ENCODE results near the gene PYGB. TPM values are rescaled to one million over a fixed set of nuclear protein-coding genes. Genes with fewer than 3 reads are reported as not detected.

The PYGB gene
- total and polyA plus RNA-seq, 4 donors, result 30.3 to 90.3 (median 47.3) TPM

- Histone ChIP-seq H3K9ac (ENCODE audit: insufficient read depth in 1 of 2, low read length in 2 of 2) (no peak overlapping the region), H3K27ac (ENCODE audit: low read depth in 1 of 2, low read length in 1 of 2) (peak overlapping the region in 1 of 2 donors; percentile 78), H3K4me3 (no peak overlapping the region), H3K9me3 (ENCODE audit: control insufficient read depth in 4 of 4, insufficient read depth in 3 of 4, low read length in 3 of 4) (no peaks in the 10 kb centered on the region), H3K27me3 (ENCODE audit: control insufficient read depth in 3 of 3, insufficient read depth in 3 of 3, low read length in 2 of 3) (no peaks in the 10 kb centered on the region), H3K36me3 (ENCODE audit: control insufficient read depth in 4 of 4, insufficient read depth in 4 of 4, low read length in 4 of 4) (peaks cover 0 to 60% (median 15%) of the 10 kb centered on the region in 4 donors), H3K4me1 (ENCODE audit: control insufficient read depth in 5 of 5, insufficient read depth in 5 of 5, low read length in 5 of 5) (no peaks in the 10 kb centered on the region)
- 91 to 95% methylated on average over 19 of the region's 19 CpGs for WGBS, 2 donors
- ATAC-seq (ENCODE audit: insufficient read depth, low FRiP score), result no peak
- TF ChIP-seq CTCF (IDR thresholded peaks at IDR 0.05; ENCODE audit: control extremely low read depth, extremely low read depth), result no peak
- DNase-seq, result peak in 1 of 3 donors; percentile 3
Observed at GRCh38 chr20:25272223-25273000, 24.5 kb downstream of the PYGB start.

GRCh38 chr20:25273046-25273445 lies 25.2 kb downstream of the PYGB start:
- Histone ChIP-seq H3K4me1 (ENCODE audit: control insufficient read depth in 5 of 5, insufficient read depth in 5 of 5, low read length in 5 of 5) (no peaks in the 10 kb centered on the region), H3K27ac (ENCODE audit: low read depth in 1 of 2, low read length in 1 of 2) (peak overlapping the region in 1 of 2 donors; percentile 78), H3K4me3 (no peak overlapping the region), H3K27me3 (ENCODE audit: control insufficient read depth in 3 of 3, insufficient read depth in 3 of 3, low read length in 2 of 3) (no peaks in the 10 kb centered on the region), H3K9me3 (ENCODE audit: control insufficient read depth in 4 of 4, insufficient read depth in 3 of 4, low read length in 3 of 4) (no peaks in the 10 kb centered on the region), H3K9ac (ENCODE audit: insufficient read depth in 1 of 2, low read length in 2 of 2) (no peak overlapping the region), H3K36me3 (ENCODE audit: control insufficient read depth in 4 of 4, insufficient read depth in 4 of 4, low read length in 4 of 4) (peaks cover 0 to 66% (median 16%) of the 10 kb centered on the region in 4 donors)
- 95% methylated on average over 10 of the region's 10 CpGs for WGBS, 2 donors
- ATAC-seq (ENCODE audit: insufficient read depth, low FRiP score) (no peak), DNase-seq (peak in 1 of 3 donors; percentile 7)
- no peak for TF ChIP-seq CTCF (IDR thresholded peaks at IDR 0.05; ENCODE audit: control extremely low read depth, extremely low read depth)

GRCh38 chr20:25273541-25274358 lies 25.9 kb downstream of the PYGB start:
- Histone ChIP-seq H3K9ac (ENCODE audit: insufficient read depth in 1 of 2, low read length in 2 of 2) (no peak overlapping the region), H3K4me1 (ENCODE audit: control insufficient read depth in 5 of 5, insufficient read depth in 5 of 5, low read length in 5 of 5) (no peaks in the 10 kb centered on the region), H3K9me3 (ENCODE audit: control insufficient read depth in 4 of 4, insufficient read depth in 3 of 4, low read length in 3 of 4) (no peaks in the 10 kb centered on the region), H3K27ac (ENCODE audit: low read depth in 1 of 2, low read length in 1 of 2) (peak overlapping the region in 1 of 2 donors; percentile 78), H3K27me3 (ENCODE audit: control insufficient read depth in 3 of 3, insufficient read depth in 3 of 3, low read length in 2 of 3) (no peaks in the 10 kb centered on the region), H3K4me3 (no peak overlapping the region), H3K36me3 (ENCODE audit: control insufficient read depth in 4 of 4, insufficient read depth in 4 of 4, low read length in 4 of 4) (peaks cover 0 to 73% (median 16%) of the 10 kb centered on the region in 4 donors)
- 94 to 95% methylated on average over 20 of the region's 20 CpGs for WGBS, 2 donors
- DNase-seq (peak in 1 of 3 donors; percentile 1), ATAC-seq (ENCODE audit: insufficient read depth, low FRiP score) (no peak)
- no peak for TF ChIP-seq CTCF (IDR thresholded peaks at IDR 0.05; ENCODE audit: control extremely low read depth, extremely low read depth)
